HG03060 (cell line): ENCODE measurements around the gene NTPCR.
"Not testable (repeated sequence)": the region's sequence is repeated elsewhere in the genome, so short reads cannot be mapped to it uniquely, and the experiment has no call there.

Source experiments
- ATAC-seq: cut with Tn5 transposase; IDR thresholded peaks from one replicate; pipeline ENCODE4 v1.9.1; 2021; ENCODE audit warnings: low read depth, moderate number of reproducible peaks; ENCODE audit not compliant: unreplicated experiment

Gene NTPCR

GRCh38 chr1:232983375-232983774, 33.0 kb downstream of the NTPCR start:
- ATAC-seq = no peak

- no peak for ATAC-seq
These were observed 33.6 kb downstream of the NTPCR start for GRCh38 chr1:232983817-232984567.

- ATAC-seq = no peak
These were observed 34.4 kb downstream of the NTPCR start for GRCh38 chr1:232984577-232985425.

GRCh38 chr1:232985882-232986526, 35.6 kb downstream of the NTPCR start:
- ATAC-seq = no peak

- no peak for ATAC-seq
These were observed 36.1 kb downstream of the NTPCR start for GRCh38 chr1:232986527-232986922.

- ATAC-seq = no peak
These were observed 36.8 kb downstream of the NTPCR start for GRCh38 chr1:232987046-232987773.

- ATAC-seq = no peak
These were observed 37.3 kb downstream of the NTPCR start for GRCh38 chr1:232987774-232988140.

GRCh38 chr1:232988572-232989040, 38.2 kb downstream of the NTPCR start:
- ATAC-seq = no peak

GRCh38 chr1:232990176-232991128, 40.0 kb downstream of the NTPCR start:
- no peak for ATAC-seq

- ATAC-seq = no peak
These were observed 40.8 kb downstream of the NTPCR start for GRCh38 chr1:232991238-232991637.

GRCh38 chr1:232992227-232992626, 41.8 kb downstream of the NTPCR start:
- no peak for ATAC-seq

GRCh38 chr1:232993555-232993954, 43.1 kb downstream of the NTPCR start:
- no peak for ATAC-seq

GRCh38 chr1:232995189-232995588, 44.8 kb downstream of the NTPCR start:
- ATAC-seq = no peak

- no peak for ATAC-seq
These were observed 45.7 kb downstream of the NTPCR start for GRCh38 chr1:232996143-232996542.

- ATAC-seq = no peak
These were observed 47.7 kb downstream of the NTPCR start for GRCh38 chr1:232998138-232998537.

GRCh38 chr1:232998646-232999045, 48.2 kb downstream of the NTPCR start:
- no peak for ATAC-seq

- ATAC-seq = no peak
These were observed 49.7 kb downstream of the NTPCR start for GRCh38 chr1:232999956-233000625.

GRCh38 chr1:233003638-233004037, 53.2 kb downstream of the NTPCR start:
- ATAC-seq = not testable (repeated sequence)

GRCh38 chr1:233004451-233004850, 54.0 kb downstream of the NTPCR start:
- ATAC-seq = no peak
